Measurements from ENCODE around the gene EXTL2. TPM values are rescaled to one million over a fixed set of nuclear protein-coding genes. Genes with fewer than 3 reads are reported as not detected.
A peak's percentile ranks its signal among the peaks of the same experiment; 100 is the strongest.

EXTL2 gene
- total RNA-seq, 2 experiments from 2014 or later = 4.1 to 5.7 TPM

- CTCF ChIA-PET = interaction anchor here (0.6 to 5.3 kb wide), 18 partner anchors 13 to 437 kb away, joined by 3 to 28 read pairs (median 4); no protein-coding TSS in a partner anchor
- intact Hi-C loops (cut with micrococcal nuclease) = loop anchor here (2.0 to 10.0 kb wide), 4 partner anchors 104 to 436 kb away; partner anchors contain the start of gene DPH5
- Mint-ChIP-seq H3K4me3 (no peak overlapping the region), H3K4me1 (ENCODE audit: low read depth) (peaks cover 53% of the 10 kb centered on the region), H3K27ac (peak overlapping the region; percentile 64), H3K36me3 (ENCODE audit: low read depth) (peaks cover 28% of the 10 kb centered on the region), H3K9me3 (peaks cover 9% of the 10 kb centered on the region), H3K27me3 (no peaks in the 10 kb centered on the region)
- ATAC-seq = no peak
- no peak for DNase-seq
- POLR2A ChIA-PET = no interaction called here
- peak; percentile 93 for TF ChIP-seq CTCF (IDR thresholded peaks at IDR 0.05)
Observed at GRCh38 chr1:100921110-100921706, 26.6 kb upstream of the EXTL2 start.

- Mint-ChIP-seq H3K27ac (no peak overlapping the region), H3K9me3 (no peaks in the 10 kb centered on the region), H3K36me3 (ENCODE audit: low read depth) (peaks cover 61% of the 10 kb centered on the region), H3K27me3 (no peaks in the 10 kb centered on the region), H3K4me3 (no peak overlapping the region), H3K4me1 (ENCODE audit: low read depth) (peaks cover 39% of the 10 kb centered on the region)
- ChIA-PET CTCF (no interaction called here), POLR2A (interaction anchor here (1.1 kb wide), 1 partner anchor 26 kb away, joined by 3 read pairs; no protein-coding TSS in a partner anchor)
- no peak for TF ChIP-seq CTCF (IDR thresholded peaks at IDR 0.05)
- ATAC-seq (no peak), DNase-seq (no peak)
- intact Hi-C loops (cut with micrococcal nuclease) = no loop called here
Observed at GRCh38 chr1:100912019-100912418, 17.4 kb upstream of the EXTL2 start.

DNA sequence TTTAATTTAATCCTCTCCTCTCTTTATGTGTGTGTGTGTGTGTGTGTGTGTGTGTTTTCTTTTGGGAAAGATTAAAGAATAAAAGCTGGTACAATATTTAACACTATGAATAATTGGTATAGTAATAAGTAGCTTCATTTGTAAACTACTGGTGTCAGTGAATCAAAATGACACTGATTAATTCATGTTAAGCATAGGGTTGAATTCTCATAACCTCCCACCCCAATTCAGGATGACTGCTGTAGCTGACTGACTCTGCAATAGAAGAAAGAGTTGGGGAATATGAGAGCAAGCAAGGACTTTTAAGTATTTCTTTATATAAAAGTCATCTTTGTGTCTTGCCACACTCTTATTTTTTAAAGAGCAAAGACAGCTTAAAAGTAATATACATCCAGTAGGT, 14.4 kb upstream of the EXTL2 start:
- DNase-seq (no peak), ATAC-seq (peak; percentile 49)
- H3K27me3 Mint-ChIP-seq = no peaks in the 10 kb centered on the region
- ChIA-PET CTCF (interaction anchor here (0.7 to 3.0 kb wide), 8 partner anchors 13 to 449 kb away, joined by 3 to 16 read pairs (median 4); partner anchors contain the start of gene EXTL2), POLR2A (interaction anchor here (0.6 to 1.8 kb wide), 3 partner anchors 12 to 638 kb away, joined by 3 to 7 read pairs (median 3); no protein-coding TSS in a partner anchor)
- no peak for TF ChIP-seq CTCF (IDR thresholded peaks at IDR 0.05)
- H3K4me1 Mint-ChIP-seq (ENCODE audit: low read depth) = peaks cover 45% of the 10 kb centered on the region
- H3K27ac Mint-ChIP-seq = no peak overlapping the region
- peaks cover 67% of the 10 kb centered on the region for H3K36me3 Mint-ChIP-seq (ENCODE audit: low read depth)
- peaks cover 3% of the 10 kb centered on the region for H3K9me3 Mint-ChIP-seq
- intact Hi-C loops (cut with micrococcal nuclease) = no loop called here
- no peak overlapping the region for H3K4me3 Mint-ChIP-seq

- Mint-ChIP-seq H3K4me3 (no peak overlapping the region), H3K9me3 (peaks cover 3% of the 10 kb centered on the region), H3K27ac (no peak overlapping the region), H3K4me1 (ENCODE audit: low read depth) (peaks cover 48% of the 10 kb centered on the region), H3K36me3 (ENCODE audit: low read depth) (peaks cover 62% of the 10 kb centered on the region), H3K27me3 (no peaks in the 10 kb centered on the region)
- POLR2A ChIA-PET = interaction anchor here (1.8 kb wide), 1 partner anchor 11 kb away, joined by 7 read pairs; no protein-coding TSS in a partner anchor
- DNase-seq (no peak), ATAC-seq (no peak)
- CTCF ChIA-PET = interaction anchor here (1.0 to 3.0 kb wide), 7 partner anchors 13 to 402 kb away, joined by 3 to 16 read pairs (median 4); partner anchors contain the start of gene EXTL2
- intact Hi-C loops (cut with micrococcal nuclease) = no loop called here
- no peak for TF ChIP-seq CTCF (IDR thresholded peaks at IDR 0.05)
Observed at GRCh38 chr1:100907887-100908286, 13.2 kb upstream of the EXTL2 start.

DNA sequence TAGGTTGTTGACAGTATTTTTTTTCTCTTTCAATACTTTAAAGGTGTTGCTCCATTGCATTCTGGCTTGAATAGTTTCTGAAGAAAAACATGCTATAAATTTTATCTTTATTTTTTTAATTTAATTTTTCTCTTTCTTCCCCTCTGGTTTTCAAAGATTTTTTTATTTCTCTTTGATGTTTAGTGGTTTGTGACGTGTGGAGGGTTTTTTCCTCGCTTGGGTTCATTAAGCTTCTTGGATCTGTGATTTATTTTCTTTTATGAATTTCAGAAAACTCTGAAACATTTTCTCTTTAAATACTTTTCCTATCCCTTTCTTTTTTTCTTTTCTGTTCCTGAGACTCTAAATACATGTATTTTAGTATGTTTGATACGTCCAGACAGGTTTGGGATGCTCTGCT, 10.5 kb upstream of the EXTL2 start:
- Mint-ChIP-seq H3K9me3 (peaks cover 3% of the 10 kb centered on the region), H3K4me1 (ENCODE audit: low read depth) (peaks cover 60% of the 10 kb centered on the region), H3K36me3 (ENCODE audit: low read depth) (peaks cover 60% of the 10 kb centered on the region), H3K4me3 (no peak overlapping the region), H3K27me3 (no peaks in the 10 kb centered on the region), H3K27ac (peak overlapping the region; percentile 44)
- ATAC-seq (no peak), DNase-seq (no peak)
- ChIA-PET POLR2A (interaction anchor here (1.0 kb wide), 1 partner anchor 9 kb away, joined by 3 read pairs; the partner anchor contains the start of gene SLC30A7), CTCF (interaction anchor here (1.3 kb wide), 1 partner anchor 383 kb away, joined by 3 read pairs; no protein-coding TSS in a partner anchor)
- intact Hi-C loops (cut with micrococcal nuclease) = no loop called here
- no peak for TF ChIP-seq CTCF (IDR thresholded peaks at IDR 0.05)
